GM12891 (cell line): ENCODE results near the gene KCNK1.

Source experiments
- POLR2A ChIP-seq: IDR thresholded peaks from 2 replicates; pipeline ENCODE4 v1.6.1; 2011; ENCODE audit warnings: low read depth, low read length, control low read depth
- POLR2AphosphoS5 ChIP-seq: IDR thresholded peaks from 2 replicates; pipeline ENCODE4 v1.6.1; 2011; ENCODE audit warnings: low read depth, low read length, control low read depth

DNA sequence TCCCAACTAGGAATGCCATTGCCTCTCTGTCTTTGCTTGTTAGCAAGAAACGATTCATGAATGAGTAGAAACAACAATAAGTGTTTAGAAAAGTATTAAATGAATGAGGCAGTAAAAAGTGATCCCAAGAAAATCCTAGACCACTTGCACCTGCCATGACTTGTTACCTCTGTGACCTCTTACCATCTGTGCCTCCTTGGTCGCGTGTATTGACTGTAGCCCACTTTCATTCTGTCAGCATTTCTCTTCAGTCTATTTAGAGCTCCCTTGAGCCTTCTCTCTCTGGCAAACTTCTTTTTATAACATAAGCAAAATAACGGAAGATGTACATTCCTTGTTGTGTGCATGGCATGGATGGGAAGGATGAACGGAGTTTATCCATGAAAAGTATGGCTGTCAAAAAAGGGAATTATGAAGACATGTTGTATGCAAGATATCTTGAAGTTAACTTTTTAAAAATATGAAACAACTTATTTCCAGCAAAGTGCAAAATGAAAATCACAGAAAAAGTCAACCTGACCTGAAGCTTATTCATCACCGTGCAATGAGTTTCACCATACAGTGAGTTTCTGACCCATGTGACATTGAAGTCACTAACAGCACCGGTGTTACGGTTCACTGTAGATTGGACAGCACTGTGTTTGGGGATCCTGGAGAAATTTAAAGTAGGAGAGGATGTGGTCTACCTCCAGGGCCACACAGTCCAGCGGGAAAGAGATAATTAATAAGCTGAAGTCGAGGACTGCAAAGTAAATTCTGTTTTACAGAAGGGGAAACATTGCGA, 47.7 kb downstream of the KCNK1 start:
- no peak for TF ChIP-seq POLR2A
- no peak for TF ChIP-seq POLR2AphosphoS5
